ENCODE measurements around the gene ING3.

DNA sequence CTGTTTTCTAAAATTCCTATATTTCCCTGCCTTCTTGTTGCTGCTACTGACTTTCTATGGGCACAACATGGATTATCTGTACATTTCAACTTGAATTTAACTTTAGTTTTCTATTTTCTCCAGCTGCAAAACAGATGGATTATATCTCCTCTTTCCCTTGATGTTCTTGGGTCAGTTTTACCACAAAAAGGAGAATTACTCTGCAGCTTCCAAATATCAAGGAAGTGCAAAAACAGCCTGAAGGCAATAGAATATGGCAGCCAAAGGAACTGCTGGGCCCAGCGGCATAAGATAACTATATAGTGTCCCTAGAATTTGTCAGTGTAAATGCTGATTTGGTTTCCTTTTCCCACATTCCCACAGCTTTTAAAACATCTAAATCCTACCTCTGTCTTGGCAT is 67.0 kb downstream of the ING3 start:
- TF ChIP-seq, protein P1, sequence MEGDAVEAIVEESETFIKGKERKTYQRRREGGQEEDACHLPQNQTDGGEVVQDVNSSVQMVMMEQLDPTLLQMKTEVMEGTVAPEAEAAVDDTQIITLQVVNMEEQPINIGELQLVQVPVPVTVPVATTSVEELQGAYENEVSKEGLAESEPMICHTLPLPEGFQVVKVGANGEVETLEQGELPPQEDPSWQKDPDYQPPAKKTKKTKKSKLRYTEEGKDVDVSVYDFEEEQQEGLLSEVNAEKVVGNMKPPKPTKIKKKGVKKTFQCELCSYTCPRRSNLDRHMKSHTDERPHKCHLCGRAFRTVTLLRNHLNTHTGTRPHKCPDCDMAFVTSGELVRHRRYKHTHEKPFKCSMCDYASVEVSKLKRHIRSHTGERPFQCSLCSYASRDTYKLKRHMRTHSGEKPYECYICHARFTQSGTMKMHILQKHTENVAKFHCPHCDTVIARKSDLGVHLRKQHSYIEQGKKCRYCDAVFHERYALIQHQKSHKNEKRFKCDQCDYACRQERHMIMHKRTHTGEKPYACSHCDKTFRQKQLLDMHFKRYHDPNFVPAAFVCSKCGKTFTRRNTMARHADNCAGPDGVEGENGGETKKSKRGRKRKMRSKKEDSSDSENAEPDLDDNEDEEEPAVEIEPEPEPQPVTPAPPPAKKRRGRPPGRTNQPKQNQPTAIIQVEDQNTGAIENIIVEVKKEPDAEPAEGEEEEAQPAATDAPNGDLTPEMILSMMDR (IDR thresholded peaks at IDR 0.05) = no peak
- TF ChIP-seq POLR2A (IDR thresholded peaks at IDR 0.05) (no peak), POLR2AphosphoS5 (IDR thresholded peaks at IDR 0.05) (no peak)
